HG02763 (cell line): Measurements from ENCODE around the gene MYLK.
"Not testable (repeated sequence)": the region's sequence is repeated elsewhere in the genome, so short reads cannot be mapped to it uniquely, and the experiment has no call there.

ENCODE experiments used
- ATAC-seq: cut with Tn5 transposase; IDR thresholded peaks from one replicate; pipeline ENCODE4 v1.9.1; 2021; ENCODE audit warnings: mild to moderate bottlenecking, moderate library complexity; ENCODE audit not compliant: unreplicated experiment

MYLK gene

GRCh38 chr3:123703663-123704062 is 180.5 kb downstream of the MYLK start:
- not testable (repeated sequence) for ATAC-seq

- no peak for ATAC-seq
These were observed 181.4 kb downstream of the MYLK start for GRCh38 chr3:123702720-123703119.

GRCh38 chr3:123702057-123702456 is 182.1 kb downstream of the MYLK start:
- ATAC-seq: not testable (repeated sequence)

- no peak for ATAC-seq
These were observed 183.1 kb downstream of the MYLK start for GRCh38 chr3:123700791-123701722.

GRCh38 chr3:123698813-123699212 is 185.3 kb downstream of the MYLK start:
- no peak for ATAC-seq

- no peak for ATAC-seq
These were observed 187.3 kb downstream of the MYLK start for GRCh38 chr3:123696808-123697207.

GRCh38 chr3:123695731-123696640 is 188.1 kb downstream of the MYLK start:
- ATAC-seq: no peak

- no peak for ATAC-seq
These were observed 189.0 kb downstream of the MYLK start for GRCh38 chr3:123695152-123695551.

- ATAC-seq: no peak
These were observed 189.6 kb downstream of the MYLK start for GRCh38 chr3:123694366-123695087.

- ATAC-seq: no peak
These were observed 190.4 kb downstream of the MYLK start for GRCh38 chr3:123693584-123694190.

GRCh38 chr3:123692671-123693070 is 191.5 kb downstream of the MYLK start:
- ATAC-seq: no peak

- ATAC-seq: no peak
These were observed 192.1 kb downstream of the MYLK start for GRCh38 chr3:123692041-123692440.

- no peak for ATAC-seq
These were observed 194.3 kb downstream of the MYLK start for GRCh38 chr3:123689831-123690230.

- ATAC-seq: no peak
These were observed 195.8 kb downstream of the MYLK start for GRCh38 chr3:123688241-123688747.

GRCh38 chr3:123687286-123687685 is 196.8 kb downstream of the MYLK start:
- no peak for ATAC-seq

- ATAC-seq: no peak
These were observed 197.9 kb downstream of the MYLK start for GRCh38 chr3:123686251-123686650.

- ATAC-seq: no peak
These were observed 198.4 kb downstream of the MYLK start for GRCh38 chr3:123685780-123686179.

- no peak for ATAC-seq
These were observed 199.5 kb downstream of the MYLK start for GRCh38 chr3:123684636-123685035.

- ATAC-seq: no peak
These were observed 199.9 kb downstream of the MYLK start for GRCh38 chr3:123684209-123684608.

- ATAC-seq: no peak
These were observed 200.5 kb downstream of the MYLK start for GRCh38 chr3:123683505-123684154.
